ENCODE results near the gene ST3GAL3.

DNA sequence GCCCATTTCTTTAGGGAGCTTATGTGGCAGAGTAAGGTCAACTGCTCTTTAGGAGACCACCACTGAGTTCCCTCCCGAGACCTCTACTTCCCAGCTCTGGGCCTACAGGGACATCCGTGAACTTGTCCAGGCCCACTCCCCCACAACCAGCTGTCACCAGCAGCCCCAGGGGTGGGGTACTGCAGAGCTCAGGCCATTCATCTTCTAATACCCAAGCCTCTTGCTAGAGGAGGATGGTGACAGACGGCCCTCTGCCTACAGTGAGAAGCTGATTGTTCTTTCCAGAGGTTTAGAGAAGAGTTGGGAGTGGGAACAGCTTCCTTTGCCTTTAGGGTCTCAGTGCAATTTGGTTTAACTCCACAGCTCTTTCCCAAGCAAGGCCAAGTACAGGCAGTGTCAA, 193.1 kb downstream of the ST3GAL3 start:
- TF ChIP-seq, protein P1, sequence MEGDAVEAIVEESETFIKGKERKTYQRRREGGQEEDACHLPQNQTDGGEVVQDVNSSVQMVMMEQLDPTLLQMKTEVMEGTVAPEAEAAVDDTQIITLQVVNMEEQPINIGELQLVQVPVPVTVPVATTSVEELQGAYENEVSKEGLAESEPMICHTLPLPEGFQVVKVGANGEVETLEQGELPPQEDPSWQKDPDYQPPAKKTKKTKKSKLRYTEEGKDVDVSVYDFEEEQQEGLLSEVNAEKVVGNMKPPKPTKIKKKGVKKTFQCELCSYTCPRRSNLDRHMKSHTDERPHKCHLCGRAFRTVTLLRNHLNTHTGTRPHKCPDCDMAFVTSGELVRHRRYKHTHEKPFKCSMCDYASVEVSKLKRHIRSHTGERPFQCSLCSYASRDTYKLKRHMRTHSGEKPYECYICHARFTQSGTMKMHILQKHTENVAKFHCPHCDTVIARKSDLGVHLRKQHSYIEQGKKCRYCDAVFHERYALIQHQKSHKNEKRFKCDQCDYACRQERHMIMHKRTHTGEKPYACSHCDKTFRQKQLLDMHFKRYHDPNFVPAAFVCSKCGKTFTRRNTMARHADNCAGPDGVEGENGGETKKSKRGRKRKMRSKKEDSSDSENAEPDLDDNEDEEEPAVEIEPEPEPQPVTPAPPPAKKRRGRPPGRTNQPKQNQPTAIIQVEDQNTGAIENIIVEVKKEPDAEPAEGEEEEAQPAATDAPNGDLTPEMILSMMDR (IDR thresholded peaks at IDR 0.05), result no peak
- TF ChIP-seq, protein P2, sequence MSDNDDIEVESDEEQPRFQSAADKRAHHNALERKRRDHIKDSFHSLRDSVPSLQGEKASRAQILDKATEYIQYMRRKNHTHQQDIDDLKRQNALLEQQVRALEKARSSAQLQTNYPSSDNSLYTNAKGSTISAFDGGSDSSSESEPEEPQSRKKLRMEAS (CRISPR knock-in tag; IDR thresholded peaks at IDR 0.05), result no peak
- TF ChIP-seq CREB1 (CRISPR knock-in tag; IDR thresholded peaks at IDR 0.05) (no peak), ETV6 (CRISPR knock-in tag; IDR thresholded peaks at IDR 0.05) (no peak)
- TF ChIP-seq, protein P3, sequence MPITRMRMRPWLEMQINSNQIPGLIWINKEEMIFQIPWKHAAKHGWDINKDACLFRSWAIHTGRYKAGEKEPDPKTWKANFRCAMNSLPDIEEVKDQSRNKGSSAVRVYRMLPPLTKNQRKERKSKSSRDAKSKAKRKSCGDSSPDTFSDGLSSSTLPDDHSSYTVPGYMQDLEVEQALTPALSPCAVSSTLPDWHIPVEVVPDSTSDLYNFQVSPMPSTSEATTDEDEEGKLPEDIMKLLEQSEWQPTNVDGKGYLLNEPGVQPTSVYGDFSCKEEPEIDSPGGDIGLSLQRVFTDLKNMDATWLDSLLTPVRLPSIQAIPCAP (CRISPR knock-in tag; IDR thresholded peaks at IDR 0.05), result no peak

Data from WTC11 (cell line).